ENCODE measurements around the gene RAB28.

The RAB28 gene

GRCh38 chr4:13496605-13497004 is 12.5 kb upstream of the RAB28 start:
- Histone ChIP-seq H3K27ac (ENCODE audit: low read depth, low read length, poor library complexity, severe bottlenecking) (no peak overlapping the region), H3K27me3 (ENCODE audit: insufficient read depth, low read length) (no peaks in the 10 kb centered on the region), H3F3A (ENCODE audit: insufficient read depth, low read length) (no peaks in the 10 kb centered on the region)

GRCh38 chr4:13495753-13496152 is 11.6 kb upstream of the RAB28 start:
- H3F3A ChIP-seq (ENCODE audit: insufficient read depth, low read length): no peaks in the 10 kb centered on the region
- H2AFZ ChIP-seq (ENCODE audit: low read length): no peak overlapping the region
- no peaks in the 10 kb centered on the region for H3K4me1 ChIP-seq (ENCODE audit: insufficient read depth, low read length, severe bottlenecking)
- H3K9ac ChIP-seq (ENCODE audit: low read length): no peak overlapping the region
- TF ChIP-seq CTCF (IDR thresholded peaks at IDR 0.05; ENCODE audit: low read length) (no peak), EZH2 (IDR thresholded peaks at IDR 0.05; ENCODE audit: borderline replicate concordance, low read length) (no peak)
- no peaks in the 10 kb centered on the region for H3K27me3 ChIP-seq (ENCODE audit: insufficient read depth, low read length)
- no peaks in the 10 kb centered on the region for H3K9me2 ChIP-seq (ENCODE audit: low read depth, low read length)
- no peaks in the 10 kb centered on the region for H3K9me3 ChIP-seq (ENCODE audit: low read length)
- no peaks in the 10 kb centered on the region for H3K36me3 ChIP-seq (ENCODE audit: insufficient read depth, low read length)
- no peak overlapping the region for H3K27ac ChIP-seq (ENCODE audit: low read depth, low read length, poor library complexity, severe bottlenecking)
- H3K4me3 ChIP-seq (ENCODE audit: low read depth, low read length, poor library complexity, severe bottlenecking): no peak overlapping the region
- no peaks in the 10 kb centered on the region for H4K20me1 ChIP-seq (ENCODE audit: insufficient read depth, low read length)
- H3K4me2 ChIP-seq (ENCODE audit: low read length): no peak overlapping the region
- no peaks in the 10 kb centered on the region for H3K79me2 ChIP-seq (ENCODE audit: insufficient read depth, low read length)

More at GRCh38 chr4:13496605-13497004, 12.5 kb upstream of the RAB28 start:
- no peak overlapping the region for H2AFZ ChIP-seq (ENCODE audit: low read length)
- H3K9ac ChIP-seq (ENCODE audit: low read length): no peak overlapping the region
- H3K36me3 ChIP-seq (ENCODE audit: insufficient read depth, low read length): no peaks in the 10 kb centered on the region
- no peaks in the 10 kb centered on the region for H3K9me3 ChIP-seq (ENCODE audit: low read length)
- no peaks in the 10 kb centered on the region for H3K79me2 ChIP-seq (ENCODE audit: insufficient read depth, low read length)
- no peaks in the 10 kb centered on the region for H3K4me1 ChIP-seq (ENCODE audit: insufficient read depth, low read length, severe bottlenecking)
- H3K9me2 ChIP-seq (ENCODE audit: low read depth, low read length): no peaks in the 10 kb centered on the region
- TF ChIP-seq EZH2 (IDR thresholded peaks at IDR 0.05; ENCODE audit: borderline replicate concordance, low read length) (no peak), CTCF (IDR thresholded peaks at IDR 0.05; ENCODE audit: low read length) (no peak)
- H4K20me1 ChIP-seq (ENCODE audit: insufficient read depth, low read length): no peaks in the 10 kb centered on the region
- H3K4me3 ChIP-seq (ENCODE audit: low read depth, low read length, poor library complexity, severe bottlenecking): no peak overlapping the region
- H3K4me2 ChIP-seq (ENCODE audit: low read length): no peak overlapping the region

- Histone ChIP-seq H4K20me1 (ENCODE audit: insufficient read depth, low read length) (no peaks in the 10 kb centered on the region), H3K36me3 (ENCODE audit: insufficient read depth, low read length) (no peaks in the 10 kb centered on the region), H3K79me2 (ENCODE audit: insufficient read depth, low read length) (no peaks in the 10 kb centered on the region), H3K27me3 (ENCODE audit: insufficient read depth, low read length) (no peaks in the 10 kb centered on the region), H3K9me2 (ENCODE audit: low read depth, low read length) (no peaks in the 10 kb centered on the region), H3K4me3 (ENCODE audit: low read depth, low read length, poor library complexity, severe bottlenecking) (no peak overlapping the region), H3K4me1 (ENCODE audit: insufficient read depth, low read length, severe bottlenecking) (no peaks in the 10 kb centered on the region), H3F3A (ENCODE audit: insufficient read depth, low read length) (no peaks in the 10 kb centered on the region), H2AFZ (ENCODE audit: low read length) (no peak overlapping the region), H3K9ac (ENCODE audit: low read length) (no peak overlapping the region), H3K9me3 (ENCODE audit: low read length) (no peaks in the 10 kb centered on the region), H3K4me2 (ENCODE audit: low read length) (no peak overlapping the region), H3K27ac (ENCODE audit: low read depth, low read length, poor library complexity, severe bottlenecking) (no peak overlapping the region)
- TF ChIP-seq CTCF (IDR thresholded peaks at IDR 0.05; ENCODE audit: low read length): no peak
- TF ChIP-seq EZH2 (IDR thresholded peaks at IDR 0.05; ENCODE audit: borderline replicate concordance, low read length): no peak
Observed at GRCh38 chr4:13493793-13494192, 9.7 kb upstream of the RAB28 start.
